Measurements from ENCODE around the gene CRELD1. TPM values are rescaled to one million over a fixed set of nuclear protein-coding genes. Genes with fewer than 3 reads are reported as not detected.
"Not testable (repeated sequence)": the region's sequence is repeated elsewhere in the genome, so short reads cannot be mapped to it uniquely, and the experiment has no call there.

The CRELD1 gene
- total and polyA plus RNA-seq, 7 donors, result 4.8 to 67.8 (median 33.7) TPM

DNA sequence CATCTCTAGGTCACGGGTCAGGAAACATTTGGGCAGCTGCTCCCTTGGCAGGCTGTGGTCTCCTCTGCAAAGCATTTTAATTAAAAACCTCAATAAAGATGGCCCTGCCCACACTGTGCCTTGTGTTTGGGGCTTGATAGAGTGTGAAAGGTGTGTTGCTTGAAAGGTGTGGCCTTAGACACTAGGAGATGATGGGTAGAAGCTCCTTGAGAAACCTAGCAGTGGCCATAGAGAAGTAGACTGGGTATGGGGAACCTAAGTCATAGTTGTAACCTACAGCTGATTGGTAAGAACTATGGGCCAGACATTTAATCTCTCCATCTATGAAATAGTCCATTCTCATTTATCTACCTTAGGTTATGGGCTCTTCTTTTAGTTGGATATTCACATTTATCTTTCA is 39.9 kb upstream of the CRELD1 start:
- Histone ChIP-seq H3K27me3 (no peaks in the 10 kb centered on the region), H3K27ac (peak overlapping the region in 3 of 4 donors; percentile 25 to 63 (median 56)), H3K9me3 (no peaks in the 10 kb centered on the region), H3K36me3 (peaks cover 0 to 14% (median 5%) of the 10 kb centered on the region in 4 donors), H3K4me1 (peaks cover 0 to 49% (median 40%) of the 10 kb centered on the region in 4 donors), H3K4me3 (no peak overlapping the region)
- intact Hi-C loops (cut with DNase I), result no loop called here
- no peak for DNase-seq
- no peak for TF ChIP-seq POLR2AphosphoS5 (IDR thresholded peaks at IDR 0.05)
- TF ChIP-seq EP300 (IDR thresholded peaks at IDR 0.05), result no peak
- TF ChIP-seq, protein P1, sequence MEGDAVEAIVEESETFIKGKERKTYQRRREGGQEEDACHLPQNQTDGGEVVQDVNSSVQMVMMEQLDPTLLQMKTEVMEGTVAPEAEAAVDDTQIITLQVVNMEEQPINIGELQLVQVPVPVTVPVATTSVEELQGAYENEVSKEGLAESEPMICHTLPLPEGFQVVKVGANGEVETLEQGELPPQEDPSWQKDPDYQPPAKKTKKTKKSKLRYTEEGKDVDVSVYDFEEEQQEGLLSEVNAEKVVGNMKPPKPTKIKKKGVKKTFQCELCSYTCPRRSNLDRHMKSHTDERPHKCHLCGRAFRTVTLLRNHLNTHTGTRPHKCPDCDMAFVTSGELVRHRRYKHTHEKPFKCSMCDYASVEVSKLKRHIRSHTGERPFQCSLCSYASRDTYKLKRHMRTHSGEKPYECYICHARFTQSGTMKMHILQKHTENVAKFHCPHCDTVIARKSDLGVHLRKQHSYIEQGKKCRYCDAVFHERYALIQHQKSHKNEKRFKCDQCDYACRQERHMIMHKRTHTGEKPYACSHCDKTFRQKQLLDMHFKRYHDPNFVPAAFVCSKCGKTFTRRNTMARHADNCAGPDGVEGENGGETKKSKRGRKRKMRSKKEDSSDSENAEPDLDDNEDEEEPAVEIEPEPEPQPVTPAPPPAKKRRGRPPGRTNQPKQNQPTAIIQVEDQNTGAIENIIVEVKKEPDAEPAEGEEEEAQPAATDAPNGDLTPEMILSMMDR (IDR thresholded peaks at IDR 0.05), result no peak
- TF ChIP-seq POLR2A (IDR thresholded peaks at IDR 0.05), result no peak
- WGBS, 2 donors, result 80 to 84% methylated on average over 1 of the region's 1 CpG

DNA sequence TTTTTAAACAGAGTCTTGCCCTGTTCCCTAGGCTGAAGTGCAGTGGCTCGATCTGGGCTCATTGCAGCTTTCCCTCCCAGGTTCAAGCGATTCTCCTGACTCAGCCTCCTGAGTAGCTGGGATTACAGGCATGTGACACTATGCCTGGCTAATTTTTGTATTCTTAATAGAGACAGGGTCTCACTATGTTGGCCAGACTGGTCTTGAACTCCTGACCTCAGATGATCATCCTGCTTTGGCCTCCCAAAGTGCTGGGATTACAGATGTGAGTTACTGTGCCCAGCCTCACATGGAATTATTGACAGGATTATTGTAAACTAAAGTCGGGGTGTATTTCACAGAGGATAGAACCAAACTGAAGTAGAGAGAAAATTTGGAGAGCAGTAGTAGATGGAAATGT is 37.9 kb upstream of the CRELD1 start:
- WGBS, 2 donors, result 93 to 95% methylated on average over 3 of the region's 3 CpGs
- intact Hi-C loops (cut with DNase I); H3K27me3 ChIP-seq; H3K4me3 ChIP-seq; DNase-seq; H3K9me3 ChIP-seq: not testable (repeated sequence)
- Histone ChIP-seq H3K27ac (peak overlapping the region in 2 of 4 donors; percentile 56 to 63), H3K4me1 (peaks cover 0 to 47% (median 38%) of the 10 kb centered on the region in 4 donors), H3K36me3 (peaks cover 0 to 14% (median 5%) of the 10 kb centered on the region in 4 donors)

DNA sequence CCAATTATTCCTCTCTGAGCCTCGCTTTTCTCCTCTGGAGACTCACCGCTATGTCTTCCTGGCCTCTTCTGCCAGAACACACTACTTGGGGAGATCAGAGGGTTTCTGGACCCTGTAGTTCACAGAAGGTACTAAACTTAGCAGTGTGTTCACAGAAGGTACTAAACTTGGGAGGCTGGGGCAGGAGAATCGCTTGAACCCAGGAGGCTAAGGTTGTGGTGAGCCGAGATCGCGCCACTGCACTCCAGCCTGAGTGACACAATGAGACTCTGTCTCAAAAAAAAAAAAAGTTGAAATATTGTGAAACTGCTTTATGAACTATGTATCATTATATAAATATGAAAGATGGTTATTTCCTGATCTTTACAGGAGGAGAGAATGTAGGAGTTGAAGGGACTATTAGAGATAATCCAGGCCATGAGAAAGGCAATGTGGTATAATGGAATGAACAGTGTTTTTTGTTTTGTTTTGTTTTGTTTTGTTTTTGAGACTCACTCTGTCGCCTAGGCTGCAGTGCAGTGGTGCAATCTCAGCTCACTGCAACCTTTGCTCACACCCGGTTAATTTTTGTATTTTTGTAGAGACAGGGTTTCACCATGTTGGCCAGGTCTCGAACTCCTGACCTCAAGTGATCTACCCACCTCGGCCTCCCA is 36.8 kb upstream of the CRELD1 start:
- H3K4me3 ChIP-seq; DNase-seq; H3K27me3 ChIP-seq; H3K9me3 ChIP-seq; intact Hi-C loops (cut with DNase I); H3K27ac ChIP-seq: not testable (repeated sequence)
- H3K4me1 ChIP-seq, result peaks cover 0 to 37% (median 30%) of the 10 kb centered on the region in 4 donors
- WGBS, 2 donors, result 54 to 83% methylated on average over 10 of the region's 10 CpGs
- H3K36me3 ChIP-seq, result peaks cover 0 to 14% (median 5%) of the 10 kb centered on the region in 4 donors

DNA sequence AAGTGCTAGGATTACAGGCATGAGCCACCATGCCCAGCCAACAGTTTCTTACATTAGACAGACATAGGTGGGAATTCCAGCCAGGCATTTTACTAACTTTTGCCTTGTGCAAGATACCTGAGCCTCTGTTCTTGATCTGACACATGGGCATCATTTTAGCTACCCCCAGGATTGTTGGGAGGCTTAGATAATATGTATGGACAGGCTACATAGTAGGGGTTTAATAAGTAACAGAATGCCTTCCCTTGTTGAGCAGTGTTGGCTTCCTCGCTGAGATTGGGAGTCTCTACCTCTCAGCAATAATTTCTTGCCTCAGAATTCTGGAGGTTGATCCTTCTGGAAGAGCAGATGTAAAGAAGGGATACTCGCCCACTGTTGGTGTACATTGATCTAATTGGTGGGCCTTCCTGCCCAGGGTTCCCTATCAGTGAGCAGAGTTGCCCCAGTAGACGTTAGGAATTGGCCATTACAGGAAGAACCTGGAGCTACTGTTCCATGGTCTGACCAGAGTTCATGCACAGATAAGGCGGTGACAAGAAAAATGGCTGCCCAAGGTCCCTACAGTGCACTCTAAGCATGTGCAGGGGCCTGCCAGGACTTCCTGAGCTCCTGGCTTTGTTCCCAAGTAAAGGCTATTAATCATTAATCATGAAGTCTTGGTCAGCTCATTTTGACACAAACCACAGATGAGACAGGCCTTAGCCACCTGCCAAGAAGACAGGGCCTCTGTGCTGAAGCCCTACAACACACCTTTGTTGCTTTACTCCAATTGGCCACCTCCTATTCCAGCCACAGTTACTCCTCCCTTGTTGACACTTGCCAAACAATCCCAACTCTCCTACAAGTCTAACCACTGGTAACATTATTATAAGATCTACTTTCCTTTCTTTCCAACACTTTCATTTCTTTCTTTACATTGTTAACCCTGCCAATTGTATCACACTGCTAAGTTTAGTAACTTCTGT is 35.9 kb upstream of the CRELD1 start:
- Histone ChIP-seq H3K4me1 (peaks cover 0 to 31% (median 26%) of the 10 kb centered on the region in 4 donors), H3K4me3 (no peak overlapping the region), H3K27me3 (no peaks in the 10 kb centered on the region), H3K36me3 (peaks cover 0 to 11% (median 5%) of the 10 kb centered on the region in 4 donors), H3K27ac (peak overlapping the region in 1 of 4 donors; percentile 18), H3K9me3 (no peaks in the 10 kb centered on the region)
- DNase-seq, result no peak
- intact Hi-C loops (cut with DNase I), result no loop called here
- TF ChIP-seq EP300 (IDR thresholded peaks at IDR 0.05) (no peak), POLR2AphosphoS5 (IDR thresholded peaks at IDR 0.05) (no peak), POLR2A (IDR thresholded peaks at IDR 0.05) (no peak)
- TF ChIP-seq, protein P1 (IDR thresholded peaks at IDR 0.05), result no peak
- WGBS, 2 donors, result 14 to 51% methylated on average over 4 of the region's 4 CpGs

DNA sequence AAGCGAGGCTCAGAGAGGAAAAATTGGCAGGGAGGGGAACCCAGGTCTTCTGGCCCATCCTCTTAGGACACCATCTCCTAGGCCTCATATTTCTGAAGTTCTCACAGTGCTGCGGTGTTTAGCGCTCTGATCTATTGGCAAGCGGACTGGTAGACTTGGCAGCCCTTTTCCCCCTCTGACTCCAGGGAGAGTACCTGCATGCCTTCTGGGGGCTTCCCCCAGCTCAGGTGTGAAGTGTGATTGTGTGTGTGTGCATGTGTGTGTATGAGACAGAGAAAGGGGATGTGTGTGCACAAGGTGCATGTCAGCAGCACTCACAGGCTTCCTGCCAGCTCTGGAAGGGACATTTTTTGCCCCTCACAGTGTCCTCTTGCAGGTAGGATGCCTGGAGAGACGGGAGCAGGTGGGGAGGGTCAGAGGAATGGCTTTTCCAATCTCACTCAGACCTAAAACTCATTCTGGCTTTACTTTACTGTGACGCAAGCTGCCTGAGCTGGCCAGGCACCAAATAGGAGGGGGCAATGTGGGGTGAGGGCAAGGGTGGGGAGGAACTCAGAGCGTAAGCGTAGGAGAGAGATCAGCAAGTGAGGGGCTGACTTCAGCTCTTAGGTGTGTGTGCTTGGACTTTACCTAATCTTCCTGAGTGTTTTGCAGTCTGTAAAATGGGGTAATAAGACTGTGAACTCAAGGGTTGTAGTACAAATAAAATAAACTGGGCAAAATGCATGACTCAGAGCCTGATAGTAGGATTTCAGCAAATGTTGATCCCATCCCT is 35.0 kb upstream of the CRELD1 start:
- TF ChIP-seq POLR2AphosphoS5 (IDR thresholded peaks at IDR 0.05) (no peak), POLR2A (IDR thresholded peaks at IDR 0.05) (no peak), EP300 (IDR thresholded peaks at IDR 0.05) (no peak)
- TF ChIP-seq, protein P1 (IDR thresholded peaks at IDR 0.05), result no peak
- H3K9me3 ChIP-seq, result no peaks in the 10 kb centered on the region
- no peak for DNase-seq
- peaks cover 0 to 26% (median 20%) of the 10 kb centered on the region in 4 donors for H3K4me1 ChIP-seq
- H3K36me3 ChIP-seq, result peaks cover 0 to 2% (median under 1%) of the 10 kb centered on the region in 4 donors
- no peak overlapping the region for H3K4me3 ChIP-seq
- 15 to 63% methylated on average over 8 of the region's 8 CpGs for WGBS, 2 donors
- intact Hi-C loops (cut with DNase I), result no loop called here
- H3K27ac ChIP-seq, result no peak overlapping the region
- no peaks in the 10 kb centered on the region for H3K27me3 ChIP-seq

Measured in sigmoid colon (tissue), 7 donors.